Measurements from ENCODE around the gene KIZ. TPM values are rescaled to one million over a fixed set of nuclear protein-coding genes. Genes with fewer than 3 reads are reported as not detected.

Gene KIZ, protein sequence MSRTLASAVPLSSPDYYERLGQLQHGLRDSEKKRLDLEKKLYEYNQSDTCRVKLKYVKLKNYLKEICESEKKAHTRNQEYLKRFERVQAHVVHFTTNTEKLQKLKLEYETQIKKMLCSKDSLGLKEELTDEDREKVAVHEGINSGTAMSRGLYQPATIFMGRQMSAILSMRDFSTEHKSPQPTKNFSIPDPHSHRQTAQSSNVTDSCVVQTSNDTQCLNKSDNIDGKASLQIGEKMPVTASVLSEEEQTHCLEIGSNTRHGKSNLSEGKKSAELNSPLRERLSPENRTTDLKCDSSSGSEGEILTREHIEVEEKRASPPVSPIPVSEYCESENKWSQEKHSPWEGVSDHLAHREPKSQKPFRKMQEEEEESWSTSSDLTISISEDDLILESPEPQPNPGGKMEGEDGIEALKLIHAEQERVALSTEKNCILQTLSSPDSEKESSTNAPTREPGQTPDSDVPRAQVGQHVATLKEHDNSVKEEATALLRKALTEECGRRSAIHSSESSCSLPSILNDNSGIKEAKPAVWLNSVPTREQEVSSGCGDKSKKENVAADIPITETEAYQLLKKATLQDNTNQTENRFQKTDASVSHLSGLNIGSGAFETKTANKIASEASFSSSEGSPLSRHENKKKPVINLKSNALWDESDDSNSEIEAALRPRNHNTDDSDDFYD
- total RNA-seq (ENCODE audit: low replicate concordance) = 19.4 and 55.3 TPM in 2 replicates

DNA sequence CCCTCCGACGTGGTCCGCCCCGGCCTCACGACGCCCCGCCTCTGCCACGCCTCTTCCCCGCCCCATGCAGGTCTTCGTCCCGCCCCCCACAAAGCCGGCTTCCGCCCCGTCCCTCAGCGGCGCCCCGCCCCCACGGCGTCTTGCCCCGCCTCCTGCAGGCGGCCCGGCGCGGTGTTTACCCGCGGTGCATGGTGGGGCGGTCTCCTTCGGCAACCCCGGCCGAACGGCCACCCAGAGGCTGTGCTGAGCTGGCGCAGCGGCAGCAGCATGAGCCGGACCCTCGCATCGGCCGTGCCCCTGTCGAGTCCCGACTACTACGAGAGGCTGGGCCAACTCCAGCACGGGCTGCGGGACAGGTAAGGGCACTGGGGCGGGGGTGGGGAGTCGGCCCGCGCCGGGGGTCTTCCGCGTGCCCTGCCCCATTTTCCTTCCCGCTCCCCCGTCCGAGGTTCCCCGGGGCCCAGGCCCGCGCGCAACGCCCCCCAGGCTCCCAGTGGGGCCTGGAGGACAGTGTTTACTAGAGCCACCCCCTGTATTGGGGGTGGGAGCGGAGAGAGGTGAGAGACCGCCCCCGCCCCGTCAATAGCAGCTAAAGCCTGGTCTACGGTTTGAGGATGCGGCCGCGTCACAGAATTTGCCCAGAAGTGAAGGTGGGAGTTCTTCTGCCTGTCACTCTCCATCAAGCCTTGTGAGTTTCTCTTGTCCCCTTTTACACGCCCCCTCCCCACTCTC lies at the start of gene KIZ:
Gene KIZ (plus strand): TSS at position 234 of the 732 bp plus-strand sequence. CDS start 34 bp downstream, at position 268.
- DNase-seq (ENCODE audit: low read depth) = peak; percentile 90
- peak within 1 kb of the TSS; percentile 86 for H3K4me3 ChIP-seq (ENCODE audit: low read depth, low read length)
- TF ChIP-seq, protein P1, sequence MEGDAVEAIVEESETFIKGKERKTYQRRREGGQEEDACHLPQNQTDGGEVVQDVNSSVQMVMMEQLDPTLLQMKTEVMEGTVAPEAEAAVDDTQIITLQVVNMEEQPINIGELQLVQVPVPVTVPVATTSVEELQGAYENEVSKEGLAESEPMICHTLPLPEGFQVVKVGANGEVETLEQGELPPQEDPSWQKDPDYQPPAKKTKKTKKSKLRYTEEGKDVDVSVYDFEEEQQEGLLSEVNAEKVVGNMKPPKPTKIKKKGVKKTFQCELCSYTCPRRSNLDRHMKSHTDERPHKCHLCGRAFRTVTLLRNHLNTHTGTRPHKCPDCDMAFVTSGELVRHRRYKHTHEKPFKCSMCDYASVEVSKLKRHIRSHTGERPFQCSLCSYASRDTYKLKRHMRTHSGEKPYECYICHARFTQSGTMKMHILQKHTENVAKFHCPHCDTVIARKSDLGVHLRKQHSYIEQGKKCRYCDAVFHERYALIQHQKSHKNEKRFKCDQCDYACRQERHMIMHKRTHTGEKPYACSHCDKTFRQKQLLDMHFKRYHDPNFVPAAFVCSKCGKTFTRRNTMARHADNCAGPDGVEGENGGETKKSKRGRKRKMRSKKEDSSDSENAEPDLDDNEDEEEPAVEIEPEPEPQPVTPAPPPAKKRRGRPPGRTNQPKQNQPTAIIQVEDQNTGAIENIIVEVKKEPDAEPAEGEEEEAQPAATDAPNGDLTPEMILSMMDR (IDR thresholded peaks at IDR 0.05; ENCODE audit: insufficient read depth, low read length) = peak; percentile 51

DNA sequence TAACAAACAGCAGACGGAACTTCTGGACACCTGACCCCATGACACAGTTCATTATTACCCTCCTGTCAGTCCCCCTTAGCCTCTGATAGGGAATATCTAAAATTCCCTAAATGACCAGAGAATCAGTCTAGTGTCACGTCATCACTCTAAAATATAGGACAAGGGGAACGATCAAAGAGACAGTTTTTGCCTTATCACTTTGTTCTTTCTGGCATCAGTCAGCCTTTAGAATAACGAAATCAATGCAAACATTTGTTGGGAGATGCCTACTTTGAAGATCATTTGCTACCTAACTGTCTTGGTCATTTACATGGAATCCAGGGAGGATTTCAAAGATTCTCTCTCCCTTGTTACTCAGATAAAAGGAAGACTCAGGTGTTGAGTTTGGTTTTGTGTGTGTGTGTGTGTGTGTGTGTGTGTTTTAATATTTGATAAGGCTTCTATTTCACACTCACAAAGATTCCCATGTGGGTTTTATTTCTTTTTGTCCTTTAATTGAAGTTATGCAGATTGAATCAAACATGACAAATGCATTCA lies 48.0 kb upstream of the KIZ start:
- no peak overlapping the region for H3K4me3 ChIP-seq (ENCODE audit: low read depth, low read length)
- DNase-seq (ENCODE audit: low read depth) = no peak
- TF ChIP-seq, protein P1 (IDR thresholded peaks at IDR 0.05; ENCODE audit: insufficient read depth, low read length) = no peak

DNA sequence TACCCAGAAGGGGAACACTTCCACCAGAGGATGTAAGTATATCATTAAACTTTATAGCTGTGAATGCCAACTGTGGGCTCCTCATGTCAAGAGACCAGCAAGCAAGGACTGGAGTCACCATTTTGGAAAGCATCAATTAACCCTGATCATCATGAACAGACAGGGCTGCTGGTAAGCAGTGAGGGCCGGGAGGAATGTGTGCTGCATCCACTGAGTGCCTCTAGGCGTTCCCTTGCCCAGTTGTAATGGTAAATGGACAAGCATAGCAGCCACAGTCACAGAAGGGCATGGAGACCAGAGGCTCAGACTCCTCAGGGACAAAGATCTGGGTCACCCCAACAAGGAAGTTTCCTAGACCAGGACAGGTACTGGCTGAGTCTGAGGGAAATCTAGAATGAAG lies 43.3 kb upstream of the KIZ start:
- TF ChIP-seq, protein P1 (IDR thresholded peaks at IDR 0.05; ENCODE audit: insufficient read depth, low read length) = no peak
- no peak for DNase-seq (ENCODE audit: low read depth)
- no peak overlapping the region for H3K4me3 ChIP-seq (ENCODE audit: low read depth, low read length)

DNA sequence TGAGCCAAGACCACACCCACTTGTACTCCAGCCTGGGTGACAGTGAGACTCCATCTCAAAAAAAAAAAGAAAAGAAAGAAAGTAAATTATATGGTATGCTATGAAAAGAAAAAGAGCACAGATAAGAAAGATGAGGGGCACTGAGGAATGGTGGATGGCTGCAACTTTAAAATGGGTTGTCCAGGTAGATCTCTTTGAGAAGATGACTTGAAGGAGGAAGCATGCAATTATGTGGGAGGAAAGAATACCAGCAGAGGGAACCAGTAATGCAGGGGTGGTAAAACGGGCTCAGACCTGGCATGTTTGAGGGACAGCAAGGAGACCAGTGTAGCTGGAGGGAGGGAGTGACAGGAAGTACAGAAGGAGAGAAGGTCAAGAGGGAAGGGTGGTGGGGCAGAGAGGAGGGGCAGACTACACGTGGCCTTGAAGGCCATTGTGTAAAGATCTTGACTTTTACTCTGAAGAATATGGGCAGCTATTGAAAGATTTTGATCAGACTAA lies 42.0 kb upstream of the KIZ start:
- TF ChIP-seq, protein P1 (IDR thresholded peaks at IDR 0.05; ENCODE audit: insufficient read depth, low read length) = no peak
- H3K4me3 ChIP-seq (ENCODE audit: low read depth, low read length) = no peak overlapping the region
- DNase-seq (ENCODE audit: low read depth) = no peak

DNA sequence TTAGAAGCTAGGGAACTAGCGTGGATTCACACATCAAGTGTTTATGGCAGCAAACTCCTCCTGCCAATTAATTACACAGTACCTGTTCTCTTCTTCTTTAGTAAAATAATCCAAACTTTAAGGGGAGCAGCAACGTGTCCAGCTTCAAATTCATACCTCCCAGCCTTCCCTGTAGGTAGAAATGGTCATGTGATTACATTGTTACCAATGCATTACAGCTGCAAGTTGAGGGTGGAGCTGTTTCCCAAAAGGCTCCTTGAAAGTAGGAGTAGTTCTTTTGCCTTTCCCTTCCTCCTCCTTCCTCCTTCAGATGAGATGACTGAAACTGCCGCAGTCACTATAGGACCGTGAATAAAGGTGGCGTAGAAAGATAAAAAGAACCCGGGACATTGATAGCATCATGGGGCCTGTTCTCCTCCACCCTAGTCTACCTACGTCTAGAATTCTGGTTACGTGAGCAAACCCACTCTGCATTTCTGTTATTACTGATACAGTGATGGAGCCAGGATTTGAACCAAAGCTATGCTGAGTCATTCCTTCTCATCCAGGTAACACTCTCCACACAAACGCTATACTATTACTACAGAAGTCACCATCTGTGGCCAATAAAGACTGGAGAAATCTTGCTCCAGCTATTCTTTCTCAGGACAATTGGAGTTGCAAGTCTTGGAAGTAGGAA lies 37.9 kb upstream of the KIZ start:
- no peak for DNase-seq (ENCODE audit: low read depth)
- no peak overlapping the region for H3K4me3 ChIP-seq (ENCODE audit: low read depth, low read length)
- TF ChIP-seq, protein P1 (IDR thresholded peaks at IDR 0.05; ENCODE audit: insufficient read depth, low read length) = no peak

DNA sequence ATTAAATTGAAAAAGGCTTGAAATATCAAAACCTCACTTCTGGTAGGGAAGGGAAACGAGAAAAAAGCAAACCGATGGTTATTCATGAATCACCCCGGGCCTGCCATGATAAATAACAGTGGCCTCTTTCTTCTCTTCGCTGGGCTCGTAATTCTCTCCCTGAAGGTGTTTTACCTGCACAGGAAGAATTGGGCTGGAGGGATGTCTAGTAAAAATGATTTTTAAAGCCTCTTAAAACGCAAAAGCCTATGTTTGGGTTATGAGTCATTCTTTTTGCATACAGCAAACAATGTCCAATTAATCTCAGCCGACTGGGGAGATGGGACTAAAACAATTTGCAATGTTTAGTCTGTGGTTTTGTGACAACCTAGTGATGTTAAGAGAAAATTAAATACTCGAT lies 36.5 kb upstream of the KIZ start:
- no peak for DNase-seq (ENCODE audit: low read depth)
- TF ChIP-seq, protein P1 (IDR thresholded peaks at IDR 0.05; ENCODE audit: insufficient read depth, low read length) = no peak
- H3K4me3 ChIP-seq (ENCODE audit: low read depth, low read length) = no peak overlapping the region
